HT-29 (cell line): ENCODE data around the gene PLEKHM1. TPM values are rescaled to one million over a fixed set of nuclear protein-coding genes. Genes with fewer than 3 reads are reported as not detected.
"Not testable (repeated sequence)": the region's sequence is repeated elsewhere in the genome, so short reads cannot be mapped to it uniquely, and the experiment has no call there.

ENCODE experiments used
- DNase-seq: peaks from one replicate; pipeline ENCODE4 v3.0.0-alpha.2; 2015; ENCODE audit warnings: low spot score
- total RNA-seq: library from RNA; depleted of rRNA; stranded (reverse); fragments of >200 nt; shearing (Covaris generic); gene quantifications from 2 replicates; pipeline ENCODE4 v1.2.3, GENCODE V29; 2014

The PLEKHM1 gene
- total RNA-seq, 1 experiment from 2014 or later, result 34.2 TPM

DNA sequence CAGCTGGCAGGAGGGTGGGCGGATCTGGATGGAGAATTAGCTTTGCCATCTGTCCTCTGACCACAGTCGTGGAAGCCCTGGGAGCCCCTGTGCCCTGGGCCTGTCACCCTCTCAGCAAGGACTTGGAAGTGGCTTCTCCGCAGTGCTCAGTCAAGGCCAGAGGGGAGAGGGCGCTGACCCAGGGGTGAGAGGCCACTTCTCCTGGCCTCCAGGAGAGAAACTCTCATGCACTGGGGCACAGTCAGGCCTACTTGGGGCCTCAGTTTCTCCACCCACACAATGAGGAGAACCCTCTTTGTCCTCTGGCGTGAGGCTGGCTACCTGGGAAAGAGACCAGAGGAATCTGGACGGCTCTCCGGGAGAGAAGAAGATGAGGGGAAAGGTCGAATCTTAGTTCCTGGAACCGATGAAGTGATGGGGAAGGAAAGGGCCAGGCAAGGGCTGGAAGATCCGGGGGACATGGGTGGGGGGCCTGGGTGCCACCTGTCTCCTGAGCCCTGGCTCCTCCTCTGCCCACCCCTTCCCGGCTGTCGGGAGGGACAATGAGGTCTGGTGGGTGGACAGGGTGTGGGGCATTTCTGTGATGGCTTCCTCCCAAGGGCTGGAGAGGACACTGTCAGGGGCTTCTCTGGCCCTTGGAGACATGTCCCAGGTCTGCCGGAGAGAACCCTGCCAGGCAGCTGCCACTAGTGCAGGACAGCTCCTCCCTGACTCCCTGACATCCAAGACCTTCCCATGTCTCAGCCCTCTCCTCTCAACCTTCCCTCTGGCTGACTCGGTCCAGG is 48.8 kb downstream of the PLEKHM1 start:
- DNase-seq, result no peak

DNA sequence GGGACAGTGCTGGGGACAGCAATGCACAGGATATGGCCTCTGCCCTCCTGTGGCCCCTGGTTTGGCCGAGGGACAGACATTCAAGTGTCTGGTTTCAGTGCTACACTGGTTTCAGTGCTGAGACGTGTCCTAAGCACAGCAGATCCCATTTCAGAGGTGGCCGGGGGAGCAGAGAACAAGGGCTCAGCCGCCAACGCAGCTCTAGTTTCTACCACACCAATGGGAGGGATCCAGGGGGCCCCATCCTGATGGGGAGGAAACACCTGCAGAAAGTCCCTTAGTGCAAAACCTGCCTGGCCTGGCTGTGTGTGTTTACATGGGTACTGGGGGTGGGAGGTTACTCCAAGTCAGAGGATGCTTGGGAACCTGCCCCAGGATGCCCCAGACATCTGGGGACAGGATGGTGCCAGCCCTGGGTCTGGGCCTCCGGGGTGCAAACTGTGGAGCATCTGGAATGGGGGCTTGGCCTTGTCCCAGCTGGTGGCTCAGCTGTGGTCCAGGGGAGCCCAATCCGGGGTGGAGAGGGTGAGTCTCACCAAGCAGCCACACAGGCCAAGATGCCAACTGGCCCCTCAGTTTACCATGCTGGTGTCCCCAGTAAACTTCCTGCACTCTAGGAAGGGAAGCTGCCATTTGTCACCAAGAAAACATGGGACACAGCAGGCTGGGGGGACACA is 49.5 kb downstream of the PLEKHM1 start:
- DNase-seq, result not testable (repeated sequence)

DNA sequence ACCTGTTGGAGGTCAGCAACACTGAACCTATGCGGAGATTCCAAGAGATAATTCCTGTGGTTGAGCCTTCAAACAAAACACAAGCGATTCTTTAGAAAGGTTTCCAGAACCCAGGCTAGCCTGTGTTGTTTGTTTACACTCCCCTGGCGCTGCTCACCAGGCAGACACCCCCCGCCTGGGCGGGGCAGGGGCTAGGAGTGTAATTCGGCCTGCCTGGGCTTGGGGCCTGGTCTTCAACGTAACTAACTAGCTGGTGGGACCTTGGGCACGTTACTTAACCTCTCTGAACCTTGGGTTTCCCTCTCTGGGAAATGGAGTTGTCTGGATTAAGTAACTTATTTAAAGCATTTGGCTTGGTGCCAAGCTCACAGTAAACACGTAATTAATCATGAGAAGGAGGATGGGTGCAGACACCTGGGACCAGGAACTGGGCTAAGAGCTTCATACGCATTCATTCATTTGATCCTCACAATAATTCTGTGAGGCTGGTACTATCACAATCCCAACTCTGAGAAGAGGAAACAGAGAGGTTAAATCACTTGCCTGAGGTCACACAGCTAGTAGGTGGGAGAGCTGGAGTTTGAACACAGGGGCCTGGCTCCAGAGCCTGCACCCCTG is 50.3 kb downstream of the PLEKHM1 start:
- DNase-seq, result peak; percentile 88

DNA sequence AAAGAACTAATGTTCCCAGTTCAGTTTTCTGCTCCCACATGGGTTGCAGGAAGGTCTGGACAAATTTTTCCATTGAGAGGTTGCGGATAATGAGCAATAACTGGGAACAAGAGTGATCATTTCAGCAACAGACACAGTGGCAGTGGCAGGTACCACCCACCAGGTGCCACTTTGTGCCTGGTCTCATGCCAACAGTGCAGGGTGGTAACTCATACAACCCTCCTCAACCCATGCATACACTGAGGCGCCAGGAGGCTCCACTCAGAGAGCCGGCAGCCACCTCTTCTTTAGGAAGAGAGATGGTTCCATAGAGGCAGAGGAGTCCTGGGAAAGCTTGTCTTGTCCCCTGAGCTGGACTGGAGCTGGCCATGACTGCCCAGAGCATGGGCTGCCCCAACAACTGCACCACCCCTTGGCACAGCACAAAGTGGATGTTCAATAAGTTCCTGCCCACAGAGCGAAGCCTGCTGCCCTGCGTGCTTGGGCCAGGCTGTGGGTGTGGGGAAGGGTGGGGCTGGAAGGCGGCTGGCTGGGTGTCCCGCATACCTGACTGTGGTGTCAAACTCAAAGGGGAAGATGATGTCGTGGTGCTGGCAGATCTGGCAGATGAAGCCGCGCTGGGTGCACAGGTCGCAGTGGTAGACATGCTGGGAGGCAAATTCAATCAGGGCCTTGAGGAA is 51.5 kb downstream of the PLEKHM1 start:
- peak; percentile 75 for DNase-seq

DNA sequence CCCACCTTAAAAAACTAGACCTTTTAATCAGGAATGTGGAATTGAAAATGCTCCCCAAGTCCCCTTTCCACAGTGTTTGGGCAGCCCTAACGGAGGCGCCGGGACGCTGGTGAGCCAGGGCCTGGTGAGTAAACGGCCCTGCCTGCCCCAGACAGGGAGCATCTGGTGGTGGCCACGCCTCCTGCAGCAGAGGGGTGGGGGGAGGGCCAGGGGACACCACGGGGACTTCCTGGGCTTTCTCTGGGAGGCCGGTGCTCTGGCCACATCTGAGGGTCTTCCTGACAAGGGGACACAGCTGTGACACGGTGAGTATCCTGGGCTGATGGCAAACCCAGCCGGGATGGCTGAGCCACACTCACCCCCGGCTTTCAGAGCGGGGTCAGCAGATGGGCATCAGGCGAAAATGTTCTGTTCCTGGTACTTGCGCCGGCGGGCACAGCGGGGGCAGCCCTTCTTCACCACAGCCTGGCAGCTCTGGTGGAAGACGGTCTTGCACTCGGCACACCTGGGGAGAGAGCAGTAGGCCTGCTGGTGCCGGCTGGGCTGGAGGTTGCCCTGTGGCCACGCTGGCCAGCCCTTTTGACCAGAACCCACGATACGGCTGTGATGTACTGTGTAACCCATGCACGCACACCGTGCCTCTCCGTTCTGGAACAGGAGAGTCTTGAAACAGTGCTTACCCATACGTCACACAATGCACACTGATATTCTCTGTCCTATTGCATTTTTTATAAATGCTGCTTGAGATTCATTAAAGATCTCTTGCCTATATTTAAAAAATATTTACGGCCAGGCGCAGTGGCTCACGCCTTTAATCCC is 52.8 kb downstream of the PLEKHM1 start:
- no peak for DNase-seq

DNA sequence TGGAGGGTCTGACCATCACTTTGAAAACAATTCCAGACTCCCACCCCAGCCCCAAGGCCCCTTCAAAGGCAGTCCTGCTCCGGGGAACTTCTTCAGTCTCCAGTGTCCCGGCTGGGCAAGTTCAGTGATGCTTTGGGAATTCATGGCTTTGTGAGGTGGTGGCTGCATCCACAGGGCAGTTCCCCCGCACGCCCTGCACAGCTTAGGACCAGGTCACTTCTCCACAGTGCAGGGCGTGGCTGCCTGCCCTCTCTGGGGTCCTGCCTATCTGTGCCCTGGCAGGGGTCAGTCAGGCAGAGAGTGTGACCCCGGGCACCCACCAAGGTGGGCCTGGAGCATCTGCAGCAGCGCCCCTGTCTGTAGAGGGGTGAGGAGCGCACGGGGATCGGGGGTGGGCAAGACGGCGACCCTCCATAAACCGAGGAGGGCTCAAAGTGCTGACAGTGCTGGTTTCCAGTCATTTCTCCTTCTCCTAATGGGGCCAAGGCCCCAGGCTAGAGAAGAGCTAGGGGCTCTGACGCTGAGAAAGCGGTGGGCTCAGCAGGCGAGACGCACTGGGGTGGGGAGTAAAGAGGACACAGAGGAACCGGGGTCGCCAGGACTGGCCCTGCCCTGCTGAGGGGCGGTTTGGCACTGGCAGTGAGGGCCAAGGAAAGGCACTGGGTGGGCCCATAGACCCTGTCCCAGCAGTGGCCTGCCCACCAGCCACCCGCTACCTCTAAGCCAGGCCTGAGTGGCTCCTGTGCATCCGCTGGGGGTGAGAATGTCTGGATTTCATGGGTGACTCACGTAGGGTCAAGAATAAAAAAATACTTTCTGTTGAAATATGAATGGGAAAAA is 53.7 kb downstream of the PLEKHM1 start:
- DNase-seq, result no peak

DNA sequence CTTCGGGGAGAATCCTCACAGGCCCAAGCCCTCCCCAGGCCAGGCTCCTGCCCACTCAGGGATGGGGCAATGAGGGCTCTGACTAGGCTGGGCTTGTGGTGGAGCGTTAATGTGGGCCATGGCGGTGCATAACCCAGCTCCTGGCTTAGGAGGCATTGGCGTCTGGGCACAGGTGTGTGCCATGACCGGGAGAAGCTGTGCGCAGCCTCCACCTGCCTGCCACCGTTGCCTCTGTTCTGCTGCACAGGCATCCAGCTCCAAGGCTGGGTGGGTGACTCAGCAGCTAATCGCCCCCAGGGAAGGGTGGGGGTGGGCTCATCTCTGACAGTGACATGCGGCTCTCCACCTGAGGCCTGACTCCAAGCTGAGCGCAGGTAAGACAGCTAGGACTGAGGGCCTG is 54.4 kb downstream of the PLEKHM1 start:
- DNase-seq, result no peak

DNA sequence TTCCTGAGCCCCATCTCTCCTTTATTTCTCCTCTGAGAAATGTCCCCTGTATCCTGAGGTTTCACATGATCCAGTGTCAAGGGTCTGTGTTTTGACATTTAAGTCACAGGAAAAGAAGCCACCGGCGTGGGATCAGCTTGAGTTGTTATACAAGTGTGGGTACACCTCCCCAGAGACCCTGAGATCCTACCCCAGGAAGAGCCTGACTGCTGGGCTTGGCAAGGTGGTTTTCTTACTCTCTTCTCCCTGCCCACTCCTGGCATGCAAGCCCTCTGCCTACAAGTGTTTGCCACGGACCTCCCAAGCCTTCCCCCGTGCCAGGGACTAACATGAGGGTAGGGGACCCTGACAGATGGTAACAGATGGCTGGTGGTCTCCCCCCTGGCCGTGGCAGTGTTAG is 55.0 kb downstream of the PLEKHM1 start:
- no peak for DNase-seq

DNA sequence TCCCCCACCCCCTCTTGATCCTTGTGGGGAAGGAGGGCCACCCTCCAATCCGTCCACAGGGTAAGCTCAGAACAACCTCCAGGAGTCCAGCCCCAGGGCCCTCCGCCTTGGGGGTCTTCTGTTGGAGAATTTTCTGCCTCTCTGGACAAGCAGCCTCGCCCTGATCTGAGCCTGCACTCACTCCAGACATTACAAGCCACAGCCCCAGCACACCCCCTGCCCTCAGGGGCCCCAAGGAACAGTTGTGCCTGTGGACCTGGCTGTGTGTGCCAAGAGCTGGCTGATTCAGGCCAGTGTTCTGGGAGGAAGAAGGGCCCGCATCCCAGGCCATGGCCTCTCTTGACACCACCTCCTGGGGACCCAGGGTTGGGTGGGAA is 57.4 kb downstream of the PLEKHM1 start:
- no peak for DNase-seq

DNA sequence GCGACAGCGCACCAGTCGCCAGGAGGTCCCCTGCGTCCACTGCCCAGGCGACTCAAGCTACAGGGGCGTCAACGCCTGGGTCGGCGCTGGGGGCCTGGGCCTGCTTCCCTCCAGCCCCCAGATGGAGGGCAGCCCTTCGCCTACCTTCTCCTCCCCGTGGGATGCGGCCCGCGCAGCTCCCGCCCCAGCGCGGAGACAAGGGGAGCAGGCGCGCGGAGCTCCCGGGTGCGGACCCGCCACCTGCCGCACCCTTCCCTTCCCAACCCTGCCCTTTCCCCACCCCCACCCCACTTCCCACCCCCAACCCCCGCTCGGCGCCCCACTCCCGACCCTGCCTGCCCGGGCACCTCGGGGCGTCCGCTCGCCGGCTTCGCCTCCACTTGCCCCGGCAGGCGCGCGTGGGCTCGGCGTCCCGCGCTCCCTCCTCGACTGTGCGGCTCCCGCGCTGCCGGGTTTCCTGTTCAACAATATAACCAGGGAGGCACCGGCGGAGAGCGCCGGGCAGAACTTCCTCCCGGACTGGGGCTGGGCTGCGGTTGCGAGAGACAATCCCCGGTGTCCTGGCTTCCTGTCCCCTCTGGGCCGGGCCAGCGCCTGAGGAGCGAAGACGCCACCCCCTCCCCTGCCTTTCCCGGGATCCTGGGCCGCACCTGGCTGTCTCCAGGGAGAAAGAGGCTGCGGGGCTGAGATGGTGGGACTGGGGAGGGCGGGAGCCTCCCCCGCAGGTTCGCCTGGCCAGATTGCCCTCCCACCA is 57.9 kb downstream of the PLEKHM1 start, which contains the start of gene ARHGAP27:
Gene ARHGAP27, minus strand, starts transcription at position 466 of the 754 bp plus-strand sequence. CDS start 2,591 bp downstream, outside the sequence.
- peak; percentile 65 for DNase-seq

DNA sequence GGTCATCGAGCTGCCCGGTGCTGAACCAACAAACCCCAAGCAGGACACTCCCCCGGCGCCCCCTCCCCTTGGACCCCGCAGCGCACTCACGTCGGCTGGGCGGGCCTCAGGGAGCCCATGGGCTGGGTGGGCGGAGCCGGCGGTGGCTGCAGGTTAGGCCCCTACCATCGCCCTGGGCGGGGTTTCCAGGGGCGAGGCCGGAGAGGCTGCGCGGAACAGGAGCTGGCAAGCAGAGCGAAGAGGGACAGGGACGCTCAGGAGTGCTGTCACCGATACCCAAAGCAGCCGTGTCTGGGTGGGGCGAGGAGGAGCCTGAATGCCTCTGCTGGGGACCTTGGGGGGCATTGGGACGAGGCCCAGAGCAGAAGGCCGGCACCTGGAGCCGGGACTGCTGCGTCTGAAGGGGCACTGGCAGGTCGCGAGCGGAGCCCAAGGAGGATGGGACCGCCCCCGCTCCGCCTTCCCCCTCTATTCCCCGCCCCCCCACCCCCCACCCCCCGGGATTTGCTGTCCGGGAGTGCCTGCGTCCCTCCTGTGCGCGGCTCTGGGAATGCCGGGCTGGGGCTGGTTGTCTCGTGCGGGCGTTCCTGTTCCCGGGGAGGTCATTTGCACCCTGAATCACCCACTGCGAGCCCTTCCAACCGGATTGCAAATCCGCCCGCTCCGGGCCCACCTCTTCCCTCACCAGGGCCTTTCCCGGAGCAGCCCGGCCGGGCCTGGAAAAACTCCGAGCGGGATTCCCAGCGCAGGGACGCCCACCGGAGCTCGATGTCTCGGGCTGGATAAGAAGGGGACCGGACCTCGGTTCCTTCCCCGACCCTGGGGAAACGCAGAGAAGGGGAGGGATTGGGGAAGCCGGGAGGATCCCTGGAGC is 58.8 kb downstream of the PLEKHM1 start:
- DNase-seq, result peak; percentile 89

DNA sequence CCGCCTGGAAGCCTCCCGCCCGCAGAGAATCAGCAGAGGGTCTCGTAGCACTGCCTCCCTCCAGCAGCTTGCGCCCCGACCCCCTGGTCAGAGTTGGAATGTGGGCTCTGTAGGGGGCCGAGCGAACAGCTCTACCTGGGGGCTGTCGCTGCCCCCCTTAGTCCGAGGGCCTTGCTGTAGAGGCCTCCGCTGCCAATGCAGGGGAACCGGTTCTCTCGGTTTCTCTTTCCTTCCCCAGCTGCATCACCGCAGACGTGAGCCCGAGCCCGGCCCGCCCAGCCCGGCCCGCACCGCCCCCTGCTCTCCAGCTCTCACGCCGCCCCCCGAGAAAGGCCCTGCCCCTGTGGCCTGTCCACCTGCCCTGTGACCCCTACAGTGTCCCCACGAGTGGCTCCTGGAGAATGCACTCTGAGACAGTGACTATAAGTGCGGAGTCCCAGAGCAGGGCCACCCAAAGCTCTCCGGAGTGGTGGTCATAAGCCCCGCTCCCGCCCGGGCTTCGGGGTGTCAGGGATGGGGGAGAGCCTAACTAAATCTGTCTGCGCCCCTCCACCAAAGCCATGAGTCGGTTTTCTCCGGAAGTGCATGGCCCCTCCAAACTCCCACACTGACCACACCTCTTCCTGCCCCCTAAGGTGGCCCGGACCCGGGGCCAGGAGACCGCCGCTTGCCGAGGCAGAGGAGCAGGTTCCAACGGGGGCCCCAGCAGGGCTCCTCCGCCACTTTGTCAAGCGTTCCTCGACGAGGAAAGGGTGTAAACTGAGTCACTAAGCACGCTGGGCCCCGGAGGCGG is 59.6 kb downstream of the PLEKHM1 start:
- DNase-seq, result peak; percentile 89

DNA sequence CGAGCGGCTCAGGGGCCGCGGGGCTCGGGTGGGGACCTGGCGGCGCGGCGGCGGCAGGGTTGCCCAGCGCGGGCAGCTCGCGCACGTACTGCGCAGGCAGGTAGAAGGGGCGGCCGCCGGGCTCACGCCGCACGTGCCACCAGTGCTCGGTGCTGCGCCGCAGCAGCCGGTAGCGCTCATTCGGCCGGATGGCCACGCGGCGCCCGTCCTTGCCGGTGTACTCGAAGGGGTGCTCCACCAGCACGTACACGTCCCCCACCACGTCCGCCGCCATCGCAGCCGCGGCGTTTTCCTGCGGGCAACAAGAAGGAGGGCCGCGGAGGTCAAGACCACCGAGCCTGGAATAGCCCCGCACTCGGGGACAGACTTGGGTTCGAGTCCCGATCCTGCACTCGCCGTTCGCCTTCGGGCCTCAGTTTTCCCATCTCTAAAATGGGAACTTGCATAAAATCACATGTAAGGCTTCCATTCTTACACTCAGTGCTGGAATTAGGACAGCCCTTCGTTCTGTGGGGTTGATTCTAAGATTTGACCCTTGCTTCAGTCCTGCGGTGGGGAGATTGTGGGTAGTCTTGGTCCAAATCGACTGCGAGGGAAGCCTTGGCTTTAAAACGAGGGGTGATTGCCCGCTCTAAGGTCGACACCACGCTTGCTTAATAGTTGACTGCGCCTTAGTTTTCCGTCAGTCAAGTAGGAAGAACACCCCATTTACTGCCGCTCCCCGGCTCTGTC is 60.3 kb downstream of the PLEKHM1 start:
- DNase-seq, result no peak

DNA sequence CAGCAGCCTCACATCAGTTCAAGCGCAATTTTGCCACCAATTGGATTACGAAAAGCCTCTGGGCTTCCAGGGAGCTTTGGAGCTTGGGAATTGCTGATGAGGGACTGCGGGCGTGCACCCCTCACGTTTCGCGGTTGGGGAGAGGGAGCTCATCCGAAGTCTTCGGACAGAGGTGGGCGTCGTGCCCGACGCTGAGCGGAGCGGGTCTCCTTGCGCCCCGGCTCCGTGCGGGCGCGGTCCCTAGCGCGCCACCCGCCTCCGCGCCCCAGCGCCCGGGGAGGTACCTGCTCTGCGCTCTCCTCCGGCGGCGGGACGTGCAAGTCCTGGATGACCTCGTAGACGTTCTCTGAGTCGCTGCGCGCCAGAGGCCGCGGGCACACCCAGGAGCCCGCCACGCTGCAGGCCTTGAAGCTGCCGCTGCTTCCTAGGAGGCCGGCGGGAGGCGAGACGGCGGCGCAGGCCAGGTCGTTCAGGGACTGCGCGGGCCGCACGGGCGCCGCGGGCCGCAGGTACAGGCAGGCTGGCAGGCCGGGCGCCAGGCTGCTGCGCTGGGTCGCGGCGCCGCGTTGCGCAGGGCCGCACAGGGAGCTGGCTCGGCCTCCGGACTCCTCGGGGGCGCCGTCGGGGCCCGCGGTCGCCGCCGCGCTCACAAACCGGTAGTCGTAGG is 61.0 kb downstream of the PLEKHM1 start:
- no peak for DNase-seq

DNA sequence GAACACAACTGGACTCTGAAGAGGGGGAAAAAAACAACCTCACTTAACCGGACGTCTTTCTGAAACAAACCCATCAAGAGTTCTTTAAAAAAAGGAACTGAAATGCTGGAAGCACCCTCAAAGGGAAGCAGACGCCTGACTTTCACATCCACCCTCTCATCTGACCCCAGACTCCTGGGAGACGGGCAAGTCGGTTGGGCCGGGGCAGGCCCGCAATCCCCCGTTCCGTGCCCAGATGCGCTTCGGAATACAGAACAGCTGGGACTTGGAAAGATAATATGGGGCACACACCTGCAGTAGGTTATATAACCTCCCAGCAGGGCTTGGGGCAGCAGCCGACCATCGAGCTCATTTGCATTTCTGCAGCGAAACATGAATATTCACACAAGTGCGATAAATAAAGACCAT is 61.6 kb downstream of the PLEKHM1 start:
- no peak for DNase-seq

DNA sequence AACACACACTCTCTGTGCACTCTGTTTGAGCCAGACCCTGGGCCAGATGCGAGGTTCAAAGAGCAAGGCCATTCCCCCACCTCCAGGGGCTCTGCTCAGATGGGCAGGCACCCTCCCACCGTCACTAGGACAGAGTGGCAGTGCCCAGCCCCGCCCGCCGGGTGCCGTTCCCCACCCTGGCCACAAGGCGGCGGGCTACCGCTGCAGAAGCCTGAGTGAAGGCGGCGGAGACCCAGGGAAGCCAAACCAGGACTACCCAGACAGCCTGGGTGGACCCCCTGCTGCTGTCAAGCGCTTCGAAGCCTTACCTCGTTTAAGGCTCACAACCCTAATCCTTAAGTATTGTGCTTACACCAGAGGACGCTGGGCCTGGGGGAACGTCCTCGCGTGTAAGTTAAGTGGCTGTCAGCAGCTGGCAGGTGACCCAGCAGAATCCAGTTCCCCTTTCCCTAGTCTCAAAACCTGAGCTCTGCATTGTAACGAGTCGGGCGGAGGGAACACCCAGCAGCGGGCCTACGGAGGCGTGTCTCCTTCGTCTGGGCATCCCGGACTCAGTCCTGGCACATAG is 62.4 kb downstream of the PLEKHM1 start:
- DNase-seq, result peak; percentile 81
